C4-2B (cell line): ENCODE data around the gene PFN3.

Experiments used
- H3K27ac ChIP-seq: fragments of 450-650 bp; 2 replicates; pipeline ENCODE4 v1.5.1; 2017
- CTCF ChIP-seq: fragments of 450-650 bp; conservative IDR thresholded peaks from 2 replicates; pipeline ENCODE4 v1.5.1; 2017; ENCODE audit warnings: mild to moderate bottlenecking
- ZFX ChIP-seq: fragments of 450-650 bp; IDR thresholded peaks from 2 replicates; pipeline ENCODE4 v1.6.1; 2017

The PFN3 gene

GRCh38 chr5:177410575-177410974 is 10.1 kb upstream of the PFN3 start:
- H3K27ac ChIP-seq, result no peak overlapping the region

GRCh38 chr5:177409043-177409801 is 8.8 kb upstream of the PFN3 start, which contains the start of gene F12:
Gene F12, minus strand, starts transcription at chr5:177409564. Its CDS starts 37 bp downstream, at chr5:177409527.
- no peak within 1 kb of the TSS for H3K27ac ChIP-seq
- no peak for TF ChIP-seq CTCF
- no peak for TF ChIP-seq ZFX

More at GRCh38 chr5:177410575-177410974, 10.1 kb upstream of the PFN3 start:
- no peak for TF ChIP-seq CTCF
- no peak for TF ChIP-seq ZFX

DNA sequence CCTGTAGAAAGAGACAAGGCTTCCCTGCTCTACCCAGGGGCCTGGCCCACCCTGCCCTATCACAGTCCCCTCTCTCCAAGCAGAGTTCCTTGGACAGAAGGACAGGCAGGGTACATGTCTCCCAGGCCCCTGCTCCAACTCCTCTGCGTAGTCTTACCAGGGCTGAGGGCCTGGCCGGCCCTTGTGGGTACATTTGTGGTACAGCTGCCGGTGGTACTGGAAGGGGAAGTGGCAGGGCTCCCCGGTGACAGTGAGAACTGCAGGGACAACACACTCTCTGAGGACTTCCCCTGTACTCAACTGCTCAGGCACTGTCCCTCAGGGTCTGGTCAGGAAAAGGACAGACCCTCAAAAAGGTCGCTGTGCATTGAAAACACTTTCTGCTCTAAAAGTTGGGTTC is 5.3 kb upstream of the PFN3 start:
- H3K27ac ChIP-seq, result no peak overlapping the region

GRCh38 chr5:177405312-177405711 is 4.9 kb upstream of the PFN3 start:
- no peak for TF ChIP-seq CTCF
- TF ChIP-seq ZFX, result no peak
- no peak overlapping the region; the same call in 1 of the 2 replicates for H3K27ac ChIP-seq

More for the DNA sequence above, 5.3 kb upstream of the PFN3 start:
- TF ChIP-seq ZFX (no peak), CTCF (no peak)

GRCh38 chr5:177404641-177405179 is 4.2 kb upstream of the PFN3 start:
- peak overlapping the region; percentile 96 for H3K27ac ChIP-seq
- no peak for TF ChIP-seq CTCF
- TF ChIP-seq ZFX, result 0 out of 2 replicates have a peak, but pooled peaks have one; percentile 4

DNA sequence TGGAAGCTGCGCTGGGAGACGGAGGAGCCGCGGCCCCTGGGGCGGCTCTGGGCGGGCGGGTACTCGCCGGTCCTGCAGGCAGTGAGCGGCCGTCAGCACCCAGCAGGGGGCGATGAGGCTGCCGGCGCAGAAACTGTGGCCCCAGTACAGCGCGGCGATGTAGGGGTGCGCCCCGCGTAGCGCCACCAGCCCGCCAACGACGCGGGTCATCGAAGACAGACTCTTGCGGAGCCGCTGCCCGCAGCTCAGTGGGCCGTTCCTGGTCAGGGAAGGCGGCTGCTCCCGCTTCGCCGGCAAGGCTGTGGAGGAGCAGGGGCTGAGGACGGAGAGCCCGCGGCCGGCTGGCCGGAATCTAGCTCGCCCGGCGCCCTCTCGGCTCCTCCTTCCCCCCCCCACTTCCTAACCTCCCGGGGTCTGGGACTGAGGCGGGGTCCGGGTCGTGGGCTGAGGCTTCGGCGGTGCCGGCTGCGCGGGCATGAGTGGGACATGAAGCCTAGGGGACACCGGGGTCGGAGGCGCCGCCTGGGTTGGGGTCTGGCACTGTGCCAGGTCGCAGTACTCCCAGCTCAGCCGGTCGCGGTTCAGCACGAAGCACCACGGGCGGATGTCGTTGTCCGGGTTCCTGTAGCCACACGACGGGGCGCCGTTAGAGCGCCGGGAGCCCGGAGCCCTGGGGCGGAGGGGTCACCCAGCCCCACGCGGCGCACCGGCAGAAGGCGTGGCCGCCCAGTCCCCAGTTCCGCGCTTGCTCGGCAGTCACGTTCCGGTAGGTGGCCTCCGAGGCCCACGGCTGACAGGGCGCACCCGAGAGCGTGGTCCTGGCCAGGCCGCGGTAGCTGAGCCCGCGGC is 3.6 kb upstream of the PFN3 start:
- TF ChIP-seq CTCF, result peak; percentile 83
- TF ChIP-seq ZFX, result peak; percentile 52; the same call in 1 of the 2 replicates
- H3K27ac ChIP-seq, result peak overlapping the region; percentile 96
